ENCODE results near the gene ENPP3.
"Not testable (repeated sequence)": the region's sequence is repeated elsewhere in the genome, so short reads cannot be mapped to it uniquely, and the experiment has no call there.

- TF ChIP-seq FOXA1 (IDR thresholded peaks at IDR 0.05); CTBP1 (IDR thresholded peaks at IDR 0.05; ENCODE audit: borderline replicate concordance); FOXK2 (IDR thresholded peaks at IDR 0.05); BHLHE40 (IDR thresholded peaks at IDR 0.05; ENCODE audit: borderline replicate concordance); FOXM1 (IDR thresholded peaks at IDR 0.05; ENCODE audit: borderline replicate concordance): not testable (repeated sequence)
These were observed 73.8 kb downstream of the ENPP3 start, which contains the start of gene CTAGE9 for GRCh38 chr6:131710917-131711316.

All from HEK293T (cell line).